HG03342 (cell line): ENCODE data around the gene MICU1.
"Not testable (repeated sequence)": the region's sequence is repeated elsewhere in the genome, so short reads cannot be mapped to it uniquely, and the experiment has no call there.

Experiments
- ATAC-seq: cut with Tn5 transposase; IDR thresholded peaks from one replicate; pipeline ENCODE4 v1.9.1; 2021; ENCODE audit warnings: mild to moderate bottlenecking, moderate library complexity; ENCODE audit not compliant: unreplicated experiment

MICU1 gene

GRCh38 chr10:72509206-72509799, 116.6 kb downstream of the MICU1 start:
- ATAC-seq = no peak

DNA sequence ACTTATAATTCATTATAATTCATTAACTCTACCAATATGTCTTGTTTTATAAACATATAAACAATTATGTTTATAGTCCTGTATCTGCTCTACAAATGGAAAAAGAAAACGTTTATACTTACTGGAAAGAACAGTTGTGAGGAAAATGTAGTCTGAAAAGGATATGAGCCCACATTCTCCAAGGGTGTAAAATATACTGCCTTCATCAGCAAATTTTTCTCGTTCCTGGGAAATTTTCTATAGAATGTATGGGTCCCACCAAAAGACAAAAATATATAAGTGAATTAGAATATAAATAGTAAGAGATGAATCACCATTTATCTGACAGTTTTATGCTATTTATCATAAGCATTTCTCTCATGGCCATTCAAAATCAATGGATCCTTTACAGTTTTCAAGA, 117.8 kb downstream of the MICU1 start:
- ATAC-seq = no peak

DNA sequence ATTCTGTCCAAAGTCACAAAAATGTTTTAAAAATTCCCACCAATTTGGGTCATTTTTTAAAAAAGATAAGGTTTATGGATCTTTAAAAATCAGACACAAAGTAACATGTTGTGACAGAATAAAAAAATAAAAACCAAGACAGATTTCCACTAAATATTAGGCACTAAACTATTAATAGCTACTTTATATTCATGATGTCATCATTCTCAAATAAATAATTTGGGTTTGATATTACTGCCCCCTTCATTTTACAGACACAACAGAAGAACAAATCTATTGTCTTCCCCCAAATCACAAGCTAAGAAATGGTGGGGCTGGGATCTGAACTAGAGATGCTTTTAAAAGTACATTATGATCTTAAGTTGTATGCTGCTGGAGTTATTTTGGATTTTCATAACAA, 119.4 kb downstream of the MICU1 start:
- no peak for ATAC-seq

- ATAC-seq = no peak
These were observed 120.4 kb downstream of the MICU1 start for GRCh38 chr10:72505435-72505834.

GRCh38 chr10:72503694-72504438, 122.0 kb downstream of the MICU1 start:
- ATAC-seq = no peak

GRCh38 chr10:72503241-72503640, 122.6 kb downstream of the MICU1 start:
- ATAC-seq = no peak

DNA sequence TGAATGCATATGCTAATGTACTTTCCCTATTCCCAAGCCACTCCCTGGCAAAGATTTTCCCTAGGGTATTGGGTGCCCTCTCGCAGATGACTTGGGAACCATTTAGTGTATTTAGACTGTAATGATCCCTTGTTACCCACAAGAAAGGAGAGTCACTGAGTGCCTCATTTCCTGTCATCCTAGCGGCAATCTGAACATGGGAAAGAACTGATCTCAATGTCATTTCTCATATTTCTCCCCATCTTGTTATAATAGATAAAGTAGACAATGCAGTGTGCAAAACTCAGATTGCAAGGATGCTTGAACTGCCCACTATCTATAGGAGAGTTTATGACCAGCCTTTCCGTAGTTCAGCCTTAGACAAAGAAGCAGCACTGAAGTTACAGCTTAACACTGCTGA, 123.3 kb downstream of the MICU1 start:
- ATAC-seq = no peak

DNA sequence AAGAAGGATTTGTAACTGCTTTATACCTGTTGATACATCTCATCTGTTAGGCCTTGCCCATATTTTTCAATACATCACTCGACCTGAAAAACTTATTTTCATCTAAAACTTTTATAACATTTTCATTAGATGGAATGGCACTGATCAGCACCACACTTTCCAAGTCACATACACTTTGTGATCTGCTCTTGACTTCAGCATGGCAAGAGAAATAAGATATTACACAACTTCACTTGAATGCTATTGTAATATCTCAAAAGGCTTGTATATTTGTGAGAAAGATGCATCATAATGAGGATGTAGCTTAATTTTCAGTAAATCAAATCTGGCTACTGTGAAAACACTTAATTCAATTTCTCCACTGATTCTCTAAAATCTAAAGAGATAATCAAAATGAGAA, 126.2 kb downstream of the MICU1 start:
- ATAC-seq = no peak

GRCh38 chr10:72490951-72491350, 134.9 kb downstream of the MICU1 start:
- ATAC-seq = no peak

GRCh38 chr10:72487521-72487920, 138.4 kb downstream of the MICU1 start:
- no peak for ATAC-seq

GRCh38 chr10:72487116-72487515, 138.8 kb downstream of the MICU1 start:
- no peak for ATAC-seq

DNA sequence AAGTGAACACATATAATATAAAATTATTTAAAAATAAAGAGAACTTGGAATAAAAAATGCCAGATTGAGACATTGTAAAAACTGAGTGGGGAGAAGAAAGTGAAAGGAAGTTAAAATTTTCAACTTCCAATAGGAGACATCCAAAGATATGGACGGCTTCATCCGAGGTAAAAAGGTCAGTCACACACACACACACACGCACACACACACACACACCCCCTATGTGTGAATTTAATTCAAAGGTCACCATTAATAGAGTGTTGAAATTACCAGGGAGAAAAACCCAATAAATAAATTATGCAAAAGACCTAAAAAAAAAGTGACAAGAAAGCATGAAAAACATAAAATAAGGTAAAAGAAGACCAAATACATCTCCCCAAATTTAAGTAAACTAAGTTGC, 140.2 kb downstream of the MICU1 start:
- ATAC-seq = no peak

GRCh38 chr10:72484521-72484920, 141.4 kb downstream of the MICU1 start:
- no peak for ATAC-seq

GRCh38 chr10:72483471-72483870, 142.4 kb downstream of the MICU1 start:
- no peak for ATAC-seq

GRCh38 chr10:72480861-72481260, 145.0 kb downstream of the MICU1 start:
- no peak for ATAC-seq

DNA sequence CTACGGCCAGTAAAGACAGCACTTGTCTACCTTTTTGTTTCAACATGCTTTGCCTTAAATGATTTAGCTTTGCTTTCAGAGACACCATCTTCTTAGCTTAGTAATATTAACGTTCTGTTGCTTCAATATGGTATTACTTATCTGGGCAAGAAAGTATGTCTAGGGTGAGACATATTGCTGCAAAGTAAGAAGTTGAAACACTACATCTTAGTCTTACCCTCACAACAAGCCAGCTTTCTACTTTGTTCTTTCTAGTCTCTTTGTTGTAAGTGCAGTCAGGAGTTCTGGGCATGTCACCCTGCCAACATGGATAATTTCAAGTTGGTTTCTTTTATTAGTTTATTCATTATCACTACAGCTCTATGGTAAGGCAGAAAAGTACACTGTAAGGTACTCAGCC, 148.4 kb downstream of the MICU1 start:
- no peak for ATAC-seq

DNA sequence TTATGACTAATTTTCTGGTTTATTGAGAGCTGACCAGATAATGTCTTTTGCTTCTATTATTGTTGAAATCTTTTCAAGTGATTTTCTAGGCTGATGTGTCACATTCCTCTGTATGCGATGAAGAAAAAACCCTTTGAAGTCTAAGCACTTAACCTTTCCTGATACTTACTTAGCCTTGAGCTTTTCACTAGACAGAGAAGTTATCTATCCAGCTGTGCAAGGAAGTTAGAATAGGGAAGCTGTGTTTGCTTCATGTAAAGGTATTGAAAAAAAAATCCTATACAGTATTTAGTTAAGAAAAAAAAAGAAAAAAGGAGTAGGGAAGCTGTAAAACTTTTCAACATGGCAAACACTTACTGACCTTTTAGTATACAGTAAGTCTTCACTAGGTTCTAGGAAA, 153.6 kb downstream of the MICU1 start:
- ATAC-seq = no peak

GRCh38 chr10:72470666-72471065, 155.2 kb downstream of the MICU1 start:
- no peak for ATAC-seq

DNA sequence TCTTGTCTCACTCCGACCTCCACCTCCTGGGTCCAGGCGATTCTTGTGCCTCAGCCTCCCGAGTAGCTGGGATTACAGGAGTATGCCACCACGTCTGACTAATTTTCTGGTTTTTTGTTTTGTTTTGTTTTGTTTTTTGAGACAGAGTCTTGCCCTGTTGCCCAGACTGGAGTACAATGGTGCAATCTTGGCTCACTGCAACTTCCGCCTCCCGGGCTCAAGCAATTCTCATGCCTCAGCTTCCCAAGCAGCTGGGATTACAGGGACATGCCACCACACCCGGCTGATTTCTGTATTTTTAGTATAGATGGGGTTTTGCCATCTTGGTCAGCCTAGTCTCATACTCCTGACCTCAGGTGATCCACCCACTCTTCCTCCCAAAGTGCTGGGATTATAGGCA, 158.8 kb downstream of the MICU1 start:
- not testable (repeated sequence) for ATAC-seq

DNA sequence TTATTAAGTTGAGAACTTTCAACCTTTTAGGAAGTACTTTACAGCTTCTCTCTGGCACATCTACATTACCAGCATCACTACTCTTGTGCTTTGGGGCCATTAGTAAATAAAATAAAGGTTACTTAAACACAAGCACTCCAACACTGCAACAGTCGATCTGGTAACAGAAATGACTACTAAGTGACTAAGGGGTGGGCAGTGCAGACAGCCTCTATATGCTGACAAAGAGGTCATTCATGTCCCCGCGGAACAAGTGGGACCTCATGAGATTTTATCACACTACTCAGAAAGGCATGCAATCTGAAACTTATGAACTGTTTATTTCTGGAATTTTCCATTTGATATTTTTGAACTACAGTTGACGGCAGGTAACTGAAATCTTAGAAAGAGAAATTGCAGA, 159.9 kb downstream of the MICU1 start:
- ATAC-seq = no peak

GRCh38 chr10:72464438-72464837, 161.4 kb downstream of the MICU1 start:
- ATAC-seq = no peak

GRCh38 chr10:72462261-72462660, 163.6 kb downstream of the MICU1 start:
- no peak for ATAC-seq

DNA sequence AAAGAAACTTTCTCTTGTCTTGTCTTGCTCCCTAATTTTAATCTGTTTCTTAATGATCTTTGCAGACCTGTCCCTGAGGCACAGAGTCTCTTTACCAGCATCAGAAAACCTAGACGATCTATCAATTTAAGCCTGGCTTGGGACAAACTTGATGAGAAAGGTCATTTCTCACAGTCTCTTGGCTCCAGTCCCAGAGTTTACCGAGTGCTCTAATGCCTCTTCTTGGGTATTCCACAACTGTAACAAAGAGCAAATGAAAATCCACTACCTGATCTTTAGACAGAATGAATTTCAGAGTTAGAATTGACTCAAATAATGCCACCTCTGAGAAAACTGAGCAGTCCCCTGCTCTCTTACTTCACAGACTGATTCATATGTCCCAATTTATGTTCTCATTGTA, 164.8 kb downstream of the MICU1 start:
- ATAC-seq = no peak
